HG02973 (cell line): ENCODE data around the gene PRKCD.
A peak's percentile ranks its signal among the peaks of the same experiment; 100 is the strongest.

ENCODE experiments used
- ATAC-seq: cut with Tn5 transposase; IDR thresholded peaks from one replicate; pipeline ENCODE4 v1.9.1; 2021; ENCODE audit warnings: moderate library complexity; ENCODE audit not compliant: unreplicated experiment

The PRKCD gene

GRCh38 chr3:53188720-53189119 is 27.7 kb downstream of the PRKCD start:
- no peak for ATAC-seq

GRCh38 chr3:53189276-53189675 is 28.3 kb downstream of the PRKCD start:
- ATAC-seq = no peak

GRCh38 chr3:53190659-53191058 is 29.6 kb downstream of the PRKCD start:
- ATAC-seq = peak; percentile 40

GRCh38 chr3:53191836-53192480 is 30.9 kb downstream of the PRKCD start:
- ATAC-seq = no peak

GRCh38 chr3:53192608-53193007 is 31.6 kb downstream of the PRKCD start:
- ATAC-seq = peak; percentile 27

GRCh38 chr3:53193466-53194209 is 32.6 kb downstream of the PRKCD start:
- no peak for ATAC-seq

- ATAC-seq = no peak
These were observed 33.4 kb downstream of the PRKCD start for GRCh38 chr3:53194210-53195065.

- no peak for ATAC-seq
These were observed 34.0 kb downstream of the PRKCD start for GRCh38 chr3:53195066-53195450.

- ATAC-seq = no peak
These were observed 34.9 kb downstream of the PRKCD start for GRCh38 chr3:53195602-53196574.

GRCh38 chr3:53196575-53197407 is 35.8 kb downstream of the PRKCD start:
- no peak for ATAC-seq

GRCh38 chr3:53198256-53198977 is 37.4 kb downstream of the PRKCD start:
- ATAC-seq = no peak

GRCh38 chr3:53198996-53199395 is 38.0 kb downstream of the PRKCD start:
- ATAC-seq = no peak

- no peak for ATAC-seq
These were observed 38.8 kb downstream of the PRKCD start for GRCh38 chr3:53199834-53200233.

GRCh38 chr3:53200501-53201498 is 39.8 kb downstream of the PRKCD start:
- no peak for ATAC-seq

GRCh38 chr3:53202331-53203015 is 41.5 kb downstream of the PRKCD start:
- ATAC-seq = no peak

GRCh38 chr3:53211706-53212702 is 51.0 kb downstream of the PRKCD start:
- ATAC-seq = no peak
